Brain microvascular endothelial cell (primary cell): Measurements from ENCODE around the gene SARS2.

Experiments
- DNase-seq: peaks from one replicate; pipeline ENCODE4 v3.0.0-alpha.2; 2020
- H3K27ac ChIP-seq: fragments of 250-450 bp; sonication (Bioruptor Pico); 2 replicates; pipeline ENCODE4 v1.5.1; 2020; ENCODE audit warnings: mild to moderate bottlenecking, moderate library complexity
- H3K27me3 ChIP-seq: fragments of 250-450 bp; sonication (Bioruptor Pico); replicated peaks from 2 replicates; pipeline ENCODE4 v1.5.1; 2020; ENCODE audit warnings: mild to moderate bottlenecking
- H3K36me3 ChIP-seq: fragments of 250-450 bp; sonication (Bioruptor Pico); replicated peaks from 2 replicates; pipeline ENCODE4 v1.5.1; 2020; ENCODE audit warnings: mild to moderate bottlenecking
- H3K4me3 ChIP-seq: 2 replicates; pipeline ENCODE4 v1.5.1; 2011; ENCODE audit warnings: low read depth, mild to moderate bottlenecking, control low read depth, low read length, moderate library complexity
- CTCF ChIP-seq: IDR thresholded peaks from 2 replicates; pipeline ENCODE4 v1.5.1; 2011; ENCODE audit warnings: low read depth, mild to moderate bottlenecking, moderate library complexity, low read length, control low read depth, inconsistent platforms; ENCODE audit errors: missing control alignments
- in situ Hi-C: cut with HindIII; loops from 2 replicates; pipeline ENCODE4 v1.10.0; 2017; ENCODE audit warnings: low sequenced_read_pairs, low pct_ligation_motif_present

The SARS2 gene

GRCh38 chr19:38901683-38902082, 28.9 kb downstream of the SARS2 start:
- in situ Hi-C loops = no loop called here
- Histone ChIP-seq H3K4me3 (no peak overlapping the region), H3K27me3 (no peaks in the 10 kb centered on the region), H3K36me3 (peaks cover 14% of the 10 kb centered on the region), H3K27ac (no peak overlapping the region)
- TF ChIP-seq CTCF = no peak
- no peak for DNase-seq

GRCh38 chr19:38900743-38901190, 29.8 kb downstream of the SARS2 start:
- peak overlapping the region; percentile 92 for H3K4me3 ChIP-seq
- no peak for DNase-seq
- no peaks in the 10 kb centered on the region for H3K27me3 ChIP-seq
- no peak for TF ChIP-seq CTCF
- in situ Hi-C loops = no loop called here
- peaks cover 13% of the 10 kb centered on the region for H3K36me3 ChIP-seq
- H3K27ac ChIP-seq = peak overlapping the region; percentile 92

- DNase-seq = no peak
- no peak for TF ChIP-seq CTCF
- in situ Hi-C loops = no loop called here
- Histone ChIP-seq H3K27me3 (no peaks in the 10 kb centered on the region), H3K36me3 (peaks cover 7% of the 10 kb centered on the region), H3K4me3 (peak overlapping the region; percentile 92), H3K27ac (peak overlapping the region; percentile 92)
Measured at GRCh38 chr19:38900202-38900629, 30.3 kb downstream of the SARS2 start.

GRCh38 chr19:38899447-38900201, 30.9 kb downstream of the SARS2 start, which contains the start of the genes NFKBIB and SIRT2:
NFKBIB (plus strand) TSS chr19:38899969; CDS start chr19:38900033, 64 bp downstream.
SIRT2 (minus strand) TSS chr19:38899618; CDS start chr19:38899521, 97 bp downstream.
- no peak for TF ChIP-seq CTCF
- Histone ChIP-seq H3K4me3 (peak within 1 kb of the TSS; percentile 92), H3K27me3 (no peaks in the 10 kb centered on the region), H3K27ac (peak within 1 kb of the TSS; percentile 92), H3K36me3 (peaks cover 3% of the 10 kb centered on the region)
- DNase-seq = peak; percentile 100
- in situ Hi-C loops = no loop called here

- DNase-seq = peak; percentile 11
- no peak for TF ChIP-seq CTCF
- Histone ChIP-seq H3K27me3 (no peaks in the 10 kb centered on the region), H3K4me3 (peak overlapping the region; percentile 92), H3K36me3 (no peaks in the 10 kb centered on the region), H3K27ac (peak overlapping the region; percentile 71)
- in situ Hi-C loops = no loop called here
Measured at GRCh38 chr19:38898788-38899446, 31.6 kb downstream of the SARS2 start.
